Keratinocyte (primary cell): ENCODE measurements around the gene CACNA2D1. TPM values are rescaled to one million over a fixed set of nuclear protein-coding genes. Genes with fewer than 3 reads are reported as not detected.

Source experiments
- DNase-seq: peaks from one replicate; pipeline ENCODE4 v3.0.0-alpha.2; 2011; ENCODE audit warnings: low read depth, missing footprints, low spot score
- FAIRE-seq: peaks from 2 replicates; lab custom pipeline; 2011; peaks lifted over from hg19 to GRCh38; lab: Jason Lieb, UNC
- H2AFZ ChIP-seq: 2 replicates; pipeline ENCODE4 v1.6.0; 2012; ENCODE audit warnings: low read length, control low read depth, inconsistent platforms; ENCODE audit not compliant: control insufficient read depth
- H3K27ac ChIP-seq: 2 replicates; pipeline ENCODE4 v1.5.1; 2011; ENCODE audit warnings: low read length; ENCODE audit not compliant: control insufficient read depth, insufficient read depth
- H3K27me3 ChIP-seq: 3 replicates; pipeline ENCODE4 v1.6.0; 2011; ENCODE audit warnings: low read length; ENCODE audit not compliant: control insufficient read depth, insufficient read depth; ENCODE audit errors: extremely low read depth
- H3K36me3 ChIP-seq, 2 experiments: 2 replicates in 1 of 2; 3 replicates in 1 of 2; pipeline ENCODE4 v1.5.1; 2011; ENCODE audit warnings: low read length in 2 of 2, mild to moderate bottlenecking in 1 of 2; ENCODE audit not compliant: control insufficient read depth in 2 of 2, insufficient read depth in 2 of 2; ENCODE audit errors: extremely low read depth in 1 of 2
- H3K4me1 ChIP-seq: 3 replicates; pipeline ENCODE4 v1.5.1; 2011; ENCODE audit warnings: low read length; ENCODE audit not compliant: control insufficient read depth, insufficient read depth; ENCODE audit errors: extremely low read depth
- H3K4me2 ChIP-seq: 3 replicates; pipeline ENCODE4 v1.6.0; 2011; ENCODE audit warnings: low read depth, low read length; ENCODE audit not compliant: control insufficient read depth, insufficient read depth; ENCODE audit errors: extremely low read depth
- H3K4me3 ChIP-seq, 3 experiments: fragments of 200-600 bp in 1 of 3; sonication (generic) in 1 of 3; 2 replicates in 2 of 3; 3 replicates in 1 of 3; pipeline ENCODE4 v1.5.1; 2011 to 2016; ENCODE audit warnings: low read length in 3 of 3, mild to moderate bottlenecking in 3 of 3, control low read depth in 2 of 3, inconsistent platforms in 1 of 3, low read depth in 1 of 3, mixed read lengths in 1 of 3, mixed run types in 1 of 3, moderate library complexity in 1 of 3; ENCODE audit not compliant: control insufficient read depth in 2 of 3, insufficient read depth in 2 of 3; ENCODE audit errors: extremely low read depth in 1 of 3
- H3K79me2 ChIP-seq: 2 replicates; pipeline ENCODE4 v1.6.0; 2012; ENCODE audit warnings: low read length; ENCODE audit not compliant: control insufficient read depth, insufficient read depth
- H3K9ac ChIP-seq: 3 replicates; pipeline ENCODE4 v1.6.0; 2011; ENCODE audit warnings: low read length; ENCODE audit not compliant: control insufficient read depth, insufficient read depth; ENCODE audit errors: extremely low read depth
- H3K9me1 ChIP-seq: 3 replicates; pipeline ENCODE4 v1.6.0; 2011; ENCODE audit warnings: low read length; ENCODE audit not compliant: control insufficient read depth, insufficient read depth; ENCODE audit errors: extremely low read depth
- H3K9me3 ChIP-seq: 2 replicates; pipeline ENCODE4 v1.5.1; 2012; ENCODE audit warnings: low read depth, low read length; ENCODE audit not compliant: control insufficient read depth
- H4K20me1 ChIP-seq: 3 replicates; pipeline ENCODE4 v1.6.0; 2011; ENCODE audit warnings: low read length; ENCODE audit not compliant: control insufficient read depth, insufficient read depth; ENCODE audit errors: extremely low read depth
- CTCF ChIP-seq, 3 experiments: IDR thresholded peaks in 1 of 3; conservative IDR thresholded peaks in 1 of 3; optimal IDR thresholded peaks in 1 of 3; 2 replicates in 2 of 3; 3 replicates in 1 of 3; pipeline versions ENCODE3 to v1.5.1; 2011; ENCODE audit warnings: low read length in 3 of 3, mild to moderate bottlenecking in 3 of 3, moderate library complexity in 2 of 3, control low read depth in 1 of 3, inconsistent platforms in 1 of 3; ENCODE audit not compliant: insufficient read depth in 2 of 3; ENCODE audit errors: extremely low read depth in 1 of 3
- EZH2 ChIP-seq: IDR thresholded peaks from one replicate; pipeline ENCODE4 v1.6.1; 2012; ENCODE audit warnings: inconsistent platforms, mild to moderate bottlenecking, low read length, moderate library complexity
- dilution Hi-C: fragments of 300-500 bp; cut with MboI; formaldehyde crosslinking; loops from one replicate; pipeline ENCODE4 v1.7.0; 2020; ENCODE audit warnings: low sequenced_read_pairs; ENCODE audit not compliant: extremely low pct_ligation_motif_present
- polyA plus RNA-seq, 5 experiments: library from polyadenylated mRNA; depleted of rRNA in 3 of 5; stranded (reverse) in 3 of 5; stranded (forward) in 1 of 5; unstranded in 1 of 5; fragments of >200 nt; gene quantifications; 1 replicate in 1 of 5; 2 replicates in 3 of 5; 3 replicates in 1 of 5; pipeline versions ENCODE4 v1.2.1 to v1.2.3, GENCODE V29; 2011 to 2012; ENCODE audit warnings: missing spikeins in 2 of 5, low read depth in 1 of 5, low replicate concordance in 1 of 5

The CACNA2D1 gene
- polyA plus RNA-seq, 1 donor (not counting 4 experiments of a cell fraction or from before 2014, with no cell fraction given) = 1.8 TPM

GRCh38 chr7:82384051-82384464 lies 59.5 kb downstream of the CACNA2D1 start:
- Histone ChIP-seq H3K9me3 (no peaks in the 10 kb centered on the region), H3K4me3 (no peak overlapping the region), H3K27ac (no peak overlapping the region), H3K27me3 (no peaks in the 10 kb centered on the region), H3K4me2 (no peak overlapping the region), H3K9ac (no peak overlapping the region), H3K4me1 (no peaks in the 10 kb centered on the region), H3K36me3 (no peaks in the 10 kb centered on the region), H2AFZ (no peak overlapping the region), H4K20me1 (no peaks in the 10 kb centered on the region), H3K9me1 (no peaks in the 10 kb centered on the region), H3K79me2 (no peaks in the 10 kb centered on the region)
- TF ChIP-seq EZH2 = no peak
- TF ChIP-seq CTCF (optimal IDR thresholded peaks at IDR 0.05 in 1 of 3, IDR thresholded peaks at IDR 0.05 in 1 of 3, conservative IDR thresholded peaks at IDR 0.05 in 1 of 3; ENCODE audit: extremely low read depth in 1 of 3, insufficient read depth in 2 of 3, low read length in 3 of 3) = no peak
- DNase-seq (no peak), FAIRE-seq (no peak)
- dilution Hi-C loops = no loop called here

- no peak for DNase-seq
- no peak for FAIRE-seq
- Histone ChIP-seq H3K9me1 (no peaks in the 10 kb centered on the region), H3K27me3 (no peaks in the 10 kb centered on the region), H3K4me3 (no peak overlapping the region), H3K36me3 (no peaks in the 10 kb centered on the region), H2AFZ (no peak overlapping the region), H3K79me2 (no peaks in the 10 kb centered on the region), H3K9ac (no peak overlapping the region), H3K4me2 (no peak overlapping the region), H3K4me1 (no peaks in the 10 kb centered on the region), H4K20me1 (no peaks in the 10 kb centered on the region), H3K27ac (no peak overlapping the region), H3K9me3 (no peaks in the 10 kb centered on the region)
- TF ChIP-seq EZH2 (no peak), CTCF (optimal IDR thresholded peaks at IDR 0.05 in 1 of 3, IDR thresholded peaks at IDR 0.05 in 1 of 3, conservative IDR thresholded peaks at IDR 0.05 in 1 of 3; ENCODE audit: extremely low read depth in 1 of 3, insufficient read depth in 2 of 3, low read length in 3 of 3) (no peak)
- dilution Hi-C loops = no loop called here
These were observed 61.3 kb downstream of the CACNA2D1 start for GRCh38 chr7:82382276-82382675.
